ENCODE measurements around the gene NTRK3.
A peak's percentile ranks its signal among the peaks of the same experiment; 100 is the strongest.

NTRK3 gene

GRCh38 chr15:88257311-88258092 is 963 bp upstream of the NTRK3 start:
- DNase-seq (ENCODE audit: low spot score): no peak

- no peak for DNase-seq (ENCODE audit: low spot score)
These were observed 858 bp downstream of the NTRK3 start for GRCh38 chr15:88255484-88256278.

DNA sequence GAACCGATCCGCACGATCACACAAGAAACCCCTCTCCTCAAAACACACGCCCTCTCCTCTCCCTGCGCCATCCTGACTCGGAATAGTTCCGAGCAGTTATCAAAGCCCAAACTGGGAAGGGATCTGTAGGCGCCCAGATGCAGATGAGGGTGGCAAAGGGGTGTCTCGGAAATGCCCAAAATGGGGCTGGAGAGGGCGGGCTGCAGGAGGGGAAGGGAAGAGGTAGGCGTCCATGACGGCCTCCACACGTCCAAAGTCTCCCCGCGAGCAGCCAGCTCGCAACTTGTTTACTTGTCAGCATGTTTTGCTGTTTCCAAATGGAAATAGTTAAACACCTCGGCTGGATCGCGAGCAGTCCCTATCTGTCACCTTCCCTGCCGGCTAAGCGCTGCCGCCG is 1.5 kb downstream of the NTRK3 start:
- DNase-seq (ENCODE audit: low spot score): no peak

GRCh38 chr15:88252441-88252840 is 4.1 kb downstream of the NTRK3 start:
- DNase-seq (ENCODE audit: low spot score): no peak

DNA sequence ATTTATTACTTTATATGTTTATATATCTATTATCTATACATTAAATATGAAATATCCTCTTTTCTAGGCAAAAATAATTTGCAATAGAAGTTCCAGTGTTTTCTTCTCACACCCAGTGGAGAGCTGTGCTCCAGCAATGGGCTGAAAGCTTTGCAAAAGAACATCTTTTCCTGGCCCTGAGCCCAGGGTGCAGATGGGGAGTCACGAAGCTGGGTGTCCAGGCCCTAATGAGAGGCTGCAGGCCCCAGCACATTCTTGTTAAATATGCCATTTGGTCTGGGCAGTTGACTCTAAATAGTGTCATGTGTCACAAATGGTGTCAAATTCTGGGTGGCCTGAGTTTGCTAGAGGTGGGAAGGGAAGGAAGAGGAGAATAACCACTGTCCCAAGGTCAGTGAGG is 5.7 kb downstream of the NTRK3 start:
- DNase-seq (ENCODE audit: low spot score): no peak

DNA sequence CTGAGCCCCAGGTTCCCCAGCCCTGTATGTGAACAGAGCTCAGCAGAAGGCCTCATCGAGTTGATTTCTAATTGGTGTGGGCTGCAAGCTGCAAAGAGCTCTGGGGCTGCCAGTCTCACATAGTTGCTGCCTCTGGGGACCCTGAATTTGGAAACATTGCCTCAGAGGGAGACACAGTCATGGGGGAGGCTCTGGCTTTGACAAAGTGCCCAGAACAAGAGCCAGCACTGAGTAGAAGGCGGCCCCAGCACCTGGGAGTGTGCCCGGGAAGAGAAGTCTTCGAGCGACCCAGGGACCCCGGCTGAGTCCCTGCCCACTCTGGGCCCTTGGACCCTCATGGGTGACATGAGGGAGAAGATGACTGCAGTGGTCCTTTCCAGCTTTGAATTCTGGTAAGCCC is 7.3 kb downstream of the NTRK3 start:
- DNase-seq (ENCODE audit: low spot score): no peak

- no peak for DNase-seq (ENCODE audit: low spot score)
These were observed 8.6 kb downstream of the NTRK3 start for GRCh38 chr15:88247914-88248313.

DNA sequence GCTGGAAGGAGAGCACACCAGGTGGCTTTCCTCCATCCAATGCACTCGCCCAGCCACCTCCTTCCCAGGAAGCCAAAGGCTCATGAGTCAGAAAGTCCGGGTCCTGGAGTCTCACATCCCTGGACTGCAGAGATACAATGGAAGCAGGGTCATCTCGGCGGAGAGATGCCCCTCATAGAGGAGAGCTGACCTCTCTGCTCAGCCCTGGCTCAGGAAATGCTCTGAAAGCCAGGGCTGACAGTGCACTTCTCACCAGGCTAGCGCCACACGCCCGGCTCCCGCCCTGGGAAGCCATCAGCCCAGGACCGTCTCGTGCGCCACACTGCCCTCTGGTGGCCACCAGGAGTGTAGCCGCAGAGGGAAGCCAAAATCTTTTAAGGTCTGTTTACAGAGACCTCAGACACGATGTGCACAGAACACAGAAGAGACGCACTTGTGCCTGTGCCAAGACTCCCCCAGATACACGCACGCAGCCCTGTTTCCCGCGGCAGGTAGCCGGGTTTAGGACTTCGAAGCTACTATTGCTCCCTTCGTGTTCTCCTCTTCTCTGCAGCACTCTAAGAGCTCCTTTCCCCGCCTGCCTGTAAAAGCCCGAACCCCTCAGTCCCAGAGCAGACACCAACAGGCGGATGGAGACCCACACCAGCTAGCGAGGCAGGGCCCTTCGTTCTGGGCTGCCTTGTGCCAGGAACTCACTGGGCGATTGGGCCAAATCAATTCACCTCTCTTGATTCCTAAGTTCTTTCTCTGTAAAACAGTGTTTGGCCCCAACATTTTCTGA is 9.7 kb downstream of the NTRK3 start:
- peak; percentile 67 for DNase-seq (ENCODE audit: low spot score)

- no peak for DNase-seq (ENCODE audit: low spot score)
These were observed 10.5 kb downstream of the NTRK3 start for GRCh38 chr15:88246081-88246480.

- peak; percentile 10 for DNase-seq (ENCODE audit: low spot score)
These were observed 12.4 kb downstream of the NTRK3 start for GRCh38 chr15:88243895-88244787.

DNA sequence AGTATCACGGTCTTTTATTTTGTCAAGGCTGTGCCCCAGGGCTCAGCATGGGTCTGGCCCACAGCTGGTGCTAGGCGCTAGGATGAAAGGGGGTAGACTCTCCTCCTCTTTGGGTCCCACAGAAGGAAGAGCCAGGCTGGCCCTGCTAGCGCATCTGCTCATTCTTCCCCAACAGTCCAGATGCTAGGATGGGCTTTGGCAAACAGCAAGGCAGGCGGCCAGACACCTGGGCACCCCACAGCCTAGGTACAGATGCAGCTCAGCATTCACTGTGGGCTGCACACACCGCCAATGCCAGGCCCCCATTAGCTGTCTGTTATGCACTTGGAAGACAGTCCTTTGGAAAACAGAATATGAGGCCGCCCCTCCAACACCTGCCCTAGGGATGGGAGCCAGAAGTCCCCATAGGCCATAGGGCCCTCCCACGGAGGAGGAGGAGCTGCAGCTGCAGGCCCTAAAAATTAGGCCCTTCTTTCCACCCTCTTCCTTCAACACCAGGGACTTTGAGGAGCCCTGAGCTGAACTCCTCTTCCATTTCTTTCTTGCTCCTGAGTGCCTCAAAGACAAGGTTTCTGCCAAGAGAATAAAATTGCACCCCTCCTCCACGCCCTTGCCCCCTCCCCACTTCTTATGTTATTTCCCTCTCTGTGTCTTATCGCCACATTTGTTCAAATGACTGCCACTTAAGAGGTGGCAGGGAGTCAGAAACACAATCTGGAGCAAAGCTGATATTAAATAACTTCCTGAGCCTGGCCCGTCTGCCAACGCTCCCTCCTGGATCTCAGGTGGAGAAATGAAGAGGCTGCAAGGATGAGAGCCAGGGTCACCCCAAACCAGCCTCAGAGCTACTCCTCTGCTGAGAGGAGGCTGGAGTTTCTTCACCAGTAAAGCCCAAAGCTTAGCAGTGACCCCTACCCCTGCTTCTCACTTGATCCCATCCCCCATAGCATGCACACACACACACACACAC is 13.7 kb downstream of the NTRK3 start:
- DNase-seq (ENCODE audit: low spot score): no peak

DNA sequence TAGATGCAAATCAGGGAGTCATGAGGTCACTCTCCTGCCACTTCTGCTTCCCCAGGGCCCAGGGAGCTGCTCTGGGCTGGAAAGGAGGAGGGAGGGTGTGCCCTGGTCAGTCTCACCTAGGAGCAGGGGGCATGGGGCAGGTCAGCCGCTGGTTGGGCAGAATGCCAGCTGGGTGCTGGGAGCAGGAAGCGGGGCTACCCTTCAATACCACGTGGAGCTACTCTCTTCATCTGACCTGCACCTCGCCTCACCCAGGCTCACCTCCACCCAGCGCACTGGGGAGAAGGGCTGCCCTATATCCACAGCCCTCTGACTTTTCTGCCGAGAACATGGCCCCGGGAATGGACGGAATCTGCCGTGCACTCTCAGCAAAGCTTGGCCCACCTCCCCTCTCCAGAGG is 15.1 kb downstream of the NTRK3 start:
- no peak for DNase-seq (ENCODE audit: low spot score)

DNA sequence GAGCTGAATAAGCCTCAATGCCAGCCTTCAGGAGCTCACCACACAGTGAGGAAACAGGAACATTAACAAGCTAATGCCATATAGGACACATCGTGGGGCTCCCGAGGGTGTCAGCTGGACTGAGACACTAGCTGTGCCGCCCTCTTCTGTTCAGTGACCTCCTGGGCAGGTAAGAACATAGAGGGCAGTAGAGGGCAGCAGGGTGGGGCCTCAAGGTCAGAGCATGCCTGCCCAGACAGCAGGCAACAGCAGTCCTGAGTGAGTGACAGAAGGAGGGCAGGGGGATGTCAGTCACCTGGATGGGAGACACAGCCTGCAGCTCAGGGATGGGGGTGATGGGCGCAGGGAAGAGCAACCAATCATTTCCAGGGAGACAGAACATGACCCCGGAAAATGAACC is 15.5 kb downstream of the NTRK3 start:
- DNase-seq (ENCODE audit: low spot score): no peak

DNA sequence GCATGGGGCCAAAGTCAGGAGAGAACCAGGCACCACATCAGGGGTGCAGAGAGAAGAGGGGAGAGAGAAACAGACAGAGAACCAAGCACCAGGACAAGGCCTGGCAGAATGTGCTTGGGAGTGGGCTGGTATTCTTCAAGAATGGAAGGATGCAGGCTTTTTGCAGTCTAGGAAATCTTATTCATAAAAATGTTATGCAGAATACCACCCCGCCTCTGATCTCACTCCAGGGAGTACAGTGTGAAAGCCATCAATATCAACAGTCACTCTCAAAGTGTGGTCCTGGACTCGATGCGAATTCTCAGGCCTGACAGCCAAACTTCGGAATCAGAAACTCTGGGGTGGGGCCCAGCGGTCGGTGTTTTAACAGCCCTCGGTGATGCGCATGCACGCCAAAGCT is 16.9 kb downstream of the NTRK3 start:
- DNase-seq (ENCODE audit: low spot score): no peak

DNA sequence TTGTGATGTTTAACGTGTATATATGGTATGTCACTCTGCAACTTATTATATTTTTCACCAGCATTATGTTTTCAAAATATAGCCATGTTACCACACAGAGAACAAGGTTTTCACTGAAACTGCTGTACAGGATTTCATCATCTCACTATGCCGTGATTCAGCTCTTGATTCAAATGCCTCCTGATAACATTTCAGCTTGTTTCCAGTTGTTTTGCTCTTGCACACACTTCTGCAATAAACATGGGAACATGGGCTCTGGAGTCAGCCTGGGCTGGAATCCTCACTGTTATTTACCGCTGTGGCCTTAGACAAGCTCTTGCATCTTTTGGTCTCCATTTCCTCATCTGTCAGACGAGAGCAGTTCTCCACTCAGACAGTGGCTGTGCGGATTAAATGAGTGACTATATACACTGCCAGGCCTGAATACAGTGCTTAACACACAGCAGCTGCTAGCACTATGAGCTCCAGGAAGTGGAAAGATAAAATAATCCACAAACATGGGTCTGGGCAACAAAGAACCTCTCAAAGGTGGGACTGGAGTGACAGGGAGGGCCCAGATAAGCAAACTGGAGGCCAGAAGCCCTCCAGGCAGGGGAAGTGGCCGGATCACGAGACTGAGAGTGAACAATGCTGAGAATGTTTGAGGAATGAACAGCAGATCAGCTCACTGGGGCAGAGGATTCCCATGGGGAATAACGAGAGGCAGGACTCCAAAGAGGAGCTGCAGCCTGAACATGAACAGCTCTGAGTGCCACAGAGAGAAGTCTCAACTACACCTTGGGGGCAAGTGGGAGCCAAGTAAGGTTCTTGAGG is 17.7 kb downstream of the NTRK3 start:
- no peak for DNase-seq (ENCODE audit: low spot score)

- DNase-seq (ENCODE audit: low spot score): no peak
These were observed 21.8 kb downstream of the NTRK3 start for GRCh38 chr15:88234711-88235110.

GRCh38 chr15:88233921-88234320 is 22.6 kb downstream of the NTRK3 start:
- no peak for DNase-seq (ENCODE audit: low spot score)

DNA sequence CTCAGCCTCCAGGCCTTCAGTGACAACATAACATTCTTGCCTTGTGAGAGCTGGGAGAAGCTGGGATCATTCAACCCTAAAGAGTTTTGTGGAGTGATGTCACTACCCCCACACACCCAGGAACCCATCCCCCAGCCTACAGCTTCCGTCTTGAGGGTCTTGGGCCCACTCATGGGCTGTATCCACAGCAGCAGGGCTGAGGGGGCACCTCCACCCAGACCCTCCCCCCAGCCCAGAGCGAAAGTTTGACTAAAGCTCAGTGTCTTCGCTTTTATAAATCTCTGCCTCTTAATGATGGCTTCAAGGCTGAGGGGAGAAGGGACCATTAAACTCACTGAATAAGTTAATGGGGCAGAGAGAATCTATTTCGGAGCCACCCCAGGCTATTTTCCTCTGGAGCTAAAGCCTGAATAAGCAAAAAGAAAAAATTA is 23.8 kb downstream of the NTRK3 start:
- no peak for DNase-seq (ENCODE audit: low spot score)

- DNase-seq (ENCODE audit: low spot score): no peak
These were observed 24.5 kb downstream of the NTRK3 start for GRCh38 chr15:88231909-88232644.
